Thyroid gland (tissue), 4 donors: ENCODE data around the gene DLL4.

ENCODE experiments used
- POLR2A ChIP-seq, 2 donors: fragments of 450-650 bp; IDR thresholded peaks; one replicate each; pipeline ENCODE4 v1.6.1; 2017; ENCODE audit warnings: antibody characterized with exemption in 2 of 2, mild to moderate bottlenecking in 2 of 2, moderate library complexity in 1 of 2
- TF ChIP-seq, protein P1 (sequence below), 6 experiments: fragments of 200-600 bp in 3 of 6; fragments of 450-650 bp in 3 of 6; sonication (generic) in 3 of 6; IDR thresholded peaks; one replicate each; pipeline ENCODE4 v1.5.1; 2016 to 2019; ENCODE audit warnings: antibody characterized with exemption in 6 of 6, mild to moderate bottlenecking in 2 of 6, inconsistent platforms in 1 of 6, moderate library complexity in 1 of 6

- no peak for TF ChIP-seq POLR2A (IDR thresholded peaks at IDR 0.05)
- TF ChIP-seq, protein P1, sequence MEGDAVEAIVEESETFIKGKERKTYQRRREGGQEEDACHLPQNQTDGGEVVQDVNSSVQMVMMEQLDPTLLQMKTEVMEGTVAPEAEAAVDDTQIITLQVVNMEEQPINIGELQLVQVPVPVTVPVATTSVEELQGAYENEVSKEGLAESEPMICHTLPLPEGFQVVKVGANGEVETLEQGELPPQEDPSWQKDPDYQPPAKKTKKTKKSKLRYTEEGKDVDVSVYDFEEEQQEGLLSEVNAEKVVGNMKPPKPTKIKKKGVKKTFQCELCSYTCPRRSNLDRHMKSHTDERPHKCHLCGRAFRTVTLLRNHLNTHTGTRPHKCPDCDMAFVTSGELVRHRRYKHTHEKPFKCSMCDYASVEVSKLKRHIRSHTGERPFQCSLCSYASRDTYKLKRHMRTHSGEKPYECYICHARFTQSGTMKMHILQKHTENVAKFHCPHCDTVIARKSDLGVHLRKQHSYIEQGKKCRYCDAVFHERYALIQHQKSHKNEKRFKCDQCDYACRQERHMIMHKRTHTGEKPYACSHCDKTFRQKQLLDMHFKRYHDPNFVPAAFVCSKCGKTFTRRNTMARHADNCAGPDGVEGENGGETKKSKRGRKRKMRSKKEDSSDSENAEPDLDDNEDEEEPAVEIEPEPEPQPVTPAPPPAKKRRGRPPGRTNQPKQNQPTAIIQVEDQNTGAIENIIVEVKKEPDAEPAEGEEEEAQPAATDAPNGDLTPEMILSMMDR (IDR thresholded peaks at IDR 0.05), result no peak
Measured at GRCh38 chr15:40936709-40937666, 7.8 kb downstream of the DLL4 start.
